Uterus (tissue), 4 donors: ENCODE data around the gene ARHGEF10L. TPM values are rescaled to one million over a fixed set of nuclear protein-coding genes. Genes with fewer than 3 reads are reported as not detected.

Source experiments
- DNase-seq, 2 donors: peaks; one replicate each; pipeline ENCODE4 v3.0.0-alpha.2; 2019 to 2020
- H3K27ac ChIP-seq, 2 donors: fragments of 200-600 bp; sonication (generic); 1 replicate in 1 of 2; 2 replicates in 1 of 2; pipeline ENCODE4 v1.5.1; 2016 to 2018
- H3K27me3 ChIP-seq, 2 donors: fragments of 200-600 bp; sonication (generic); one replicate each; pipeline ENCODE4 v1.5.1; 2018 to 2019; ENCODE audit warnings: control low read depth in 1 of 2
- H3K36me3 ChIP-seq, 2 donors: fragments of 200-600 bp; sonication (generic); one replicate each; pipeline ENCODE4 v1.5.1; 2019; ENCODE audit warnings: control low read depth in 1 of 2
- H3K4me1 ChIP-seq, 2 donors: fragments of 200-600 bp; sonication (generic); one replicate each; pipeline ENCODE4 v1.5.1; 2018 to 2019; ENCODE audit warnings: control low read depth in 1 of 2
- H3K4me3 ChIP-seq, 2 donors: fragments of 200-600 bp; sonication (generic); 1 replicate in 1 of 2; 2 replicates in 1 of 2; pipeline ENCODE4 v1.5.1; 2018 to 2019; ENCODE audit warnings: mild to moderate bottlenecking in 1 of 2
- H3K9me3 ChIP-seq, 2 donors: fragments of 200-600 bp; sonication (generic); one replicate each; pipeline ENCODE4 v1.5.1; 2019; ENCODE audit warnings: control low read depth in 1 of 2
- CTCF ChIP-seq, 4 experiments: fragments of 200-600 bp in 2 of 4; fragments of 450-650 bp in 2 of 4; sonication (generic) in 2 of 4; IDR thresholded peaks; one replicate each; pipeline ENCODE4 v1.5.1; 2016 to 2019; ENCODE audit warnings: antibody characterized with exemption in 4 of 4, mild to moderate bottlenecking in 2 of 4, moderate library complexity in 1 of 4
- POLR2A ChIP-seq, 2 donors: fragments of 450-650 bp; IDR thresholded peaks; one replicate each; pipeline ENCODE4 v1.6.1; 2016; ENCODE audit warnings: antibody characterized with exemption in 2 of 2, mild to moderate bottlenecking in 1 of 2, moderate library complexity in 1 of 2
- intact Hi-C: fragments of 100-400 bp; cut with DNase I; formaldehyde crosslinking; loops from one replicate; pipeline ENCODE4 v1.15.1; 2023; ENCODE audit warnings: low total_unique reads
- total RNA-seq, 4 donors: library from RNA; depleted of rRNA in 3 of 4; stranded (reverse); fragments of >200 nt in 3 of 4; gene quantifications; one replicate each; pipeline versions ENCODE4 v1.1.0 to v1.2.4, GENCODE V29; 2014 to 2023
- donor health status: DM: yes; HTN: yes; CAD: no.

ARHGEF10L gene
- total RNA-seq, 4 donors from 2014 or later, result 5.6 to 61.9 (median 19.1) TPM

- no peak for DNase-seq
- Histone ChIP-seq H3K36me3 (no peaks in the 10 kb centered on the region), H3K4me1 (no peaks in the 10 kb centered on the region), H3K4me3 (no peak overlapping the region), H3K27me3 (no peaks in the 10 kb centered on the region), H3K27ac (no peak overlapping the region), H3K9me3 (no peaks in the 10 kb centered on the region)
- intact Hi-C loops, result no loop called here
- no peak for TF ChIP-seq POLR2A (IDR thresholded peaks at IDR 0.05)
- no peak for TF ChIP-seq CTCF (IDR thresholded peaks at IDR 0.05)
Measured at GRCh38 chr1:17610085-17610484, 70.6 kb downstream of the ARHGEF10L start.

GRCh38 chr1:17610713-17611112 is 71.2 kb downstream of the ARHGEF10L start:
- intact Hi-C loops, result no loop called here
- Histone ChIP-seq H3K36me3 (no peaks in the 10 kb centered on the region), H3K4me1 (no peaks in the 10 kb centered on the region), H3K27me3 (no peaks in the 10 kb centered on the region), H3K9me3 (no peaks in the 10 kb centered on the region), H3K4me3 (no peak overlapping the region), H3K27ac (no peak overlapping the region)
- TF ChIP-seq POLR2A (IDR thresholded peaks at IDR 0.05), result no peak
- no peak for TF ChIP-seq CTCF (IDR thresholded peaks at IDR 0.05)
- no peak for DNase-seq

- TF ChIP-seq POLR2A (IDR thresholded peaks at IDR 0.05) (no peak), CTCF (IDR thresholded peaks at IDR 0.05) (no peak)
- no peaks in the 10 kb centered on the region for H3K36me3 ChIP-seq
- H3K4me1 ChIP-seq, result no peaks in the 10 kb centered on the region
- no peak overlapping the region for H3K4me3 ChIP-seq
- intact Hi-C loops, result no loop called here
- H3K27me3 ChIP-seq, result no peaks in the 10 kb centered on the region
- DNase-seq, result no peak
- no peaks in the 10 kb centered on the region for H3K9me3 ChIP-seq
- no peak overlapping the region for H3K27ac ChIP-seq
Measured at GRCh38 chr1:17611991-17612390, 72.5 kb downstream of the ARHGEF10L start.

- TF ChIP-seq POLR2A (IDR thresholded peaks at IDR 0.05), result no peak
- no peak for TF ChIP-seq CTCF (IDR thresholded peaks at IDR 0.05)
- intact Hi-C loops, result no loop called here
- no peak overlapping the region for H3K27ac ChIP-seq
- no peaks in the 10 kb centered on the region for H3K36me3 ChIP-seq
- H3K27me3 ChIP-seq, result no peaks in the 10 kb centered on the region
- peaks cover 0 to 5% of the 10 kb centered on the region in 2 donors for H3K4me1 ChIP-seq
- DNase-seq, result no peak
- H3K9me3 ChIP-seq, result no peaks in the 10 kb centered on the region
- no peak overlapping the region for H3K4me3 ChIP-seq
Measured at GRCh38 chr1:17612831-17613230, 73.3 kb downstream of the ARHGEF10L start.

- intact Hi-C loops, result no loop called here
- Histone ChIP-seq H3K36me3 (no peaks in the 10 kb centered on the region), H3K9me3 (no peaks in the 10 kb centered on the region)
Measured at GRCh38 chr1:17614586-17614985, 75.1 kb downstream of the ARHGEF10L start.

More at GRCh38 chr1:17614586-17614985, 75.1 kb downstream of the ARHGEF10L start:
- no peak overlapping the region for H3K4me3 ChIP-seq
- no peak overlapping the region for H3K27ac ChIP-seq
- TF ChIP-seq CTCF (IDR thresholded peaks at IDR 0.05) (no peak), POLR2A (IDR thresholded peaks at IDR 0.05) (no peak)
- H3K27me3 ChIP-seq, result no peaks in the 10 kb centered on the region
- H3K4me1 ChIP-seq, result peaks cover 0 to 14% of the 10 kb centered on the region in 2 donors
- no peak for DNase-seq
